ENCODE measurements around the gene KRTAP4-8.

KRTAP4-8 gene

GRCh38 chr17:41052566-41052965, 45.4 kb downstream of the KRTAP4-8 start:
- no peak overlapping the region for H3K4me3 ChIP-seq (ENCODE audit: low read depth, low read length)

GRCh38 chr17:41049110-41049509, 48.8 kb downstream of the KRTAP4-8 start:
- no peak for TF ChIP-seq CTCF (IDR thresholded peaks at IDR 0.05; ENCODE audit: low read depth, low read length)
- H3K4me3 ChIP-seq (ENCODE audit: low read depth, low read length): peak overlapping the region; percentile 3; the same call in 1 of the 2 replicates

More at GRCh38 chr17:41052566-41052965, 45.4 kb downstream of the KRTAP4-8 start:
- no peak for TF ChIP-seq CTCF (IDR thresholded peaks at IDR 0.05; ENCODE audit: low read depth, low read length)

GRCh38 chr17:41048441-41048840, 49.5 kb downstream of the KRTAP4-8 start:
- TF ChIP-seq CTCF (IDR thresholded peaks at IDR 0.05; ENCODE audit: low read depth, low read length): no peak
- H3K4me3 ChIP-seq (ENCODE audit: low read depth, low read length): peak overlapping the region; percentile 7
